IMR-90 (cell line): ENCODE measurements around the gene PTH1R.

Source experiments
- BHLHE40 ChIP-seq: fragments of 150-350 bp; IDR thresholded peaks from 2 replicates; pipeline ENCODE4 v1.6.1; 2016; ENCODE audit warnings: mild to moderate bottlenecking, low read depth, low read length
- CEBPB ChIP-seq: IDR thresholded peaks from 2 replicates; pipeline ENCODE4 v1.6.1; 2012; ENCODE audit warnings: low read depth, low read length, improper control_type of control experiment
- CHD1 ChIP-seq: IDR thresholded peaks from 2 replicates; pipeline ENCODE4 v1.6.1; 2012; ENCODE audit warnings: low read depth, low read length, improper control_type of control experiment
- CTCF ChIP-seq: conservative IDR thresholded peaks from 2 replicates; pipeline ENCODE4 v1.5.1; 2012; ENCODE audit warnings: mild to moderate bottlenecking, low read depth, low read length, improper control_type of control experiment
- ELK1 ChIP-seq: fragments of 150-350 bp; IDR thresholded peaks from 2 replicates; pipeline ENCODE4 v1.6.1; 2016; ENCODE audit warnings: low read depth, mild to moderate bottlenecking, low read length, moderate library complexity, borderline replicate concordance
- FOS ChIP-seq: fragments of 150-350 bp; IDR thresholded peaks from 2 replicates; pipeline ENCODE4 v1.6.1; 2016; ENCODE audit warnings: low read depth, low read length
- MAFK ChIP-seq: IDR thresholded peaks from 2 replicates; pipeline ENCODE4 v1.6.1; 2012; ENCODE audit warnings: low read depth, low read length, improper control_type of control experiment
- MXI1 ChIP-seq: IDR thresholded peaks from 2 replicates; pipeline ENCODE4 v1.6.1; 2012; ENCODE audit warnings: low read depth, mild to moderate bottlenecking, low read length, moderate library complexity, borderline replicate concordance
- POLR2A ChIP-seq: IDR thresholded peaks from 2 replicates; pipeline ENCODE4 v1.6.1; 2012; ENCODE audit warnings: mild to moderate bottlenecking, low read depth, low read length
- RAD21 ChIP-seq: IDR thresholded peaks from 2 replicates; pipeline ENCODE4 v1.6.1; 2012; ENCODE audit warnings: low read length, improper control_type of control experiment
- RCOR1 ChIP-seq: IDR thresholded peaks from 2 replicates; pipeline ENCODE4 v1.6.1; 2012; ENCODE audit warnings: mild to moderate bottlenecking, low read length, improper control_type of control experiment; ENCODE audit not compliant: insufficient replicate concordance
- RFX5 ChIP-seq: IDR thresholded peaks from 2 replicates; pipeline ENCODE4 v1.8.0; 2012; ENCODE audit warnings: low read depth, mild to moderate bottlenecking, low read length, moderate library complexity
- SMC3 ChIP-seq: fragments of 150-350 bp; IDR thresholded peaks from 2 replicates; pipeline ENCODE4 v1.6.1; 2016; ENCODE audit warnings: low read depth, mild to moderate bottlenecking, antibody characterized with exemption, low read length, moderate library complexity
- USF2 ChIP-seq: fragments of 150-350 bp; IDR thresholded peaks from 2 replicates; pipeline ENCODE4 v1.6.1; 2017; ENCODE audit warnings: mild to moderate bottlenecking, antibody characterized with exemption, low read length, low read depth

- TF ChIP-seq CTCF (no peak), RAD21 (no peak), CEBPB (no peak), USF2 (no peak), POLR2A (no peak), MXI1 (no peak), BHLHE40 (no peak), MAFK (no peak), RCOR1 (no peak), RFX5 (no peak), SMC3 (no peak), ELK1 (no peak), CHD1 (no peak), FOS (no peak)
Observed at GRCh38 chr3:46899151-46900006, 21.9 kb downstream of the PTH1R start.
